ENCODE data around the gene JUNB.

Gene JUNB

DNA sequence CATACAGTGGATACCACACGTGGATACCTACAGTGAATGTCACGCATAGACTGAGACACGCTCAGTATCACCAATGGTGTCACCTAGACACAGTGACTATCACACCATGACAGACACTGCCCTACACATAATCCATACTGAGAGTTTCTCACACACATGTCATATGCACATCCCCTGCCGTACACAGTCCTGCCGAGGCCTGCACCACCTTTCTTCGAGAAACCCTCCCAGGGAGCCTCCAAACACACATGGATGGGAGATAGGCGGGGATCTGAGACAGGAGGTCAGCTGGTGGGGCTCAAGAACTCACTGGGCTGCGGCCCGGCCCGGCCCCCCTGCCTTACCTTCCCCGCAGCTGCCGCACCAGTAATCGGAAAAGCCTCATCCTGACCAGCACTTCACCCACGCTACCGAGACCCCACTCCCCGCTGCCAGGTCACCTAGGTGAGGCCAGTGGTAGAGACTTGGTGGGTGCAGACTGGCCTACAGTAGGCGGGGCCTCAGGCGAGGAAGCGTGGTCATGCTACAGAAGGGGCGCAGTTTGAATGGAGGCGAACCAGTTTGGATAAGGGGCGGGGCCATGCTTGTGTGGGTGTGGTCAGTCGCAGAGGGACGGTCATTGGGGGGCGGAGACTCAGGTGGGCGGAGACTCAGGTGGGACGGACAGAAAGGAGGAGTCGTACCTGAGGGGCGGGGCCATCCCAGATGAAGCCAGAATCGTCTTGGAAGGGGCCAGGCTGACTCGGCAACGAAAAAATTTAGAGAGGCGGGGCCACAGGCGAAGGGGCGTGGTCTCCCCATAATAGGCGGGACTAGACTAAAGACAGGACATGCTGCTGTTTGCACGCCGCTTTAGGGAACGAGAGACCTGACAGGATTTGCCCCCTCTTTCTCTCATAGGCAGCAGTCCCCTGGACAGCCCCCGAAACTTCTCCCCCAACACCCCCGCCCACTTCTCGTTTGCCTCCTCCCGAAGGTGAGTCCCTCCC is 49.1 kb downstream of the JUNB start:
- DNase-seq (ENCODE audit: low read depth in 1 of 2, low spot score in 1 of 2), result no peak

DNA sequence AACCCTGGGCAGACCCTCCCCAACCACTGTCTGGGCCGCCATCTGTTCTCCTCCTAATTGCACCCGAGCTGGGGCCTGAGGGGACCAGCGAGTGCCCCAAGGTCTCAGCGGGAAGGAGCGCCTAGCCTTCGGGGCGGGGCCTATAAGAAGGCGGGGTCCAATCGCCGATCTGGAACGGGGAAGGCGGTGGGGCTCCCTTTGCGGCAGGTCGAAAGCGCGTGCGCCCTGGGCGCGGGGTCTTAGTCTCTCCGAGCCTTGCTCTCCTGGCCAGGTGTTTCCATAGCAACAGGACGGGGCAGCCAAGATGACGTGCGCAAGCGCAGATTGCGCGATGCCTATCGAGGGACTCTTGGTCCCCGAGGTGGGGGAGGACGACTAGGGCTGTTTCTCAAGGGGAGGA is 49.8 kb downstream of the JUNB start:
- DNase-seq (ENCODE audit: low read depth in 1 of 2, low spot score in 1 of 2), result no peak

- DNase-seq (ENCODE audit: low read depth in 1 of 2, low spot score in 1 of 2), result no peak
These were observed 51.2 kb downstream of the JUNB start for GRCh38 chr19:12842511-12842910.

Data from activated T-helper 1 cell treated with anti-CD3 and anti-CD28 coated beads, Interleukin-2, amount 50 U/mL, for 16 hours (primary cell).